NCI-H446 (cell line): Measurements from ENCODE around the gene TRIO.
A peak's percentile ranks its signal among the peaks of the same experiment; 100 is the strongest.

ENCODE experiments used
- DNase-seq, 2 experiments: peaks; one replicate each; lab custom pipeline; 2025; lab: John Stamatoyannopoulos, UW

TRIO gene

GRCh38 chr5:14326035-14326903, 183.1 kb downstream of the TRIO start:
- DNase-seq: no peak

GRCh38 chr5:14327624-14328023, 184.5 kb downstream of the TRIO start:
- DNase-seq: no peak

GRCh38 chr5:14328144-14328543, 185.0 kb downstream of the TRIO start:
- DNase-seq: no peak

- no peak for DNase-seq
Measured at GRCh38 chr5:14330291-14330690, 187.1 kb downstream of the TRIO start.

- no peak for DNase-seq
Measured at GRCh38 chr5:14330729-14331385, 187.7 kb downstream of the TRIO start.

GRCh38 chr5:14331386-14331781, 188.2 kb downstream of the TRIO start:
- DNase-seq: no peak

- no peak for DNase-seq
Measured at GRCh38 chr5:14332038-14332631, 189.0 kb downstream of the TRIO start.

- DNase-seq: no peak
Measured at GRCh38 chr5:14332746-14333145, 189.6 kb downstream of the TRIO start.

GRCh38 chr5:14337593-14337992, 194.5 kb downstream of the TRIO start:
- DNase-seq: no peak

- no peak for DNase-seq
Measured at GRCh38 chr5:14339468-14339867, 196.3 kb downstream of the TRIO start.

GRCh38 chr5:14341571-14342230, 198.6 kb downstream of the TRIO start:
- no peak for DNase-seq

GRCh38 chr5:14342306-14342705, 199.2 kb downstream of the TRIO start:
- DNase-seq: no peak

GRCh38 chr5:14343376-14343775, 200.2 kb downstream of the TRIO start:
- no peak for DNase-seq

- no peak for DNase-seq
Measured at GRCh38 chr5:14347522-14347921, 204.4 kb downstream of the TRIO start.

GRCh38 chr5:14348142-14348541, 205.0 kb downstream of the TRIO start:
- DNase-seq: no peak

- no peak for DNase-seq
Measured at GRCh38 chr5:14349029-14349428, 205.9 kb downstream of the TRIO start.

GRCh38 chr5:14351086-14351661, 208.0 kb downstream of the TRIO start:
- DNase-seq: no peak

- peak; percentile 85 to 87 for DNase-seq
Measured at GRCh38 chr5:14351845-14352712, 208.9 kb downstream of the TRIO start.

- no peak for DNase-seq
Measured at GRCh38 chr5:14353726-14354474, 210.8 kb downstream of the TRIO start.

GRCh38 chr5:14355391-14355790, 212.2 kb downstream of the TRIO start:
- DNase-seq: no peak
